Tibial nerve (tissue), 4 donors: ENCODE data around the gene AFF3. TPM values are rescaled to one million over a fixed set of nuclear protein-coding genes. Genes with fewer than 3 reads are reported as not detected.

ENCODE experiments used
- DNase-seq, 2 donors: peaks; one replicate each; pipeline ENCODE4 v3.0.0-alpha.2; 2019; ENCODE audit warnings: low spot score in 2 of 2
- H3K27ac ChIP-seq, 4 donors: fragments of 200-600 bp; sonication (generic) in 3 of 4; one replicate each; pipeline ENCODE4 v1.5.1; 2017 to 2019; ENCODE audit warnings: mild to moderate bottlenecking in 1 of 4
- H3K27me3 ChIP-seq, 2 donors: fragments of 200-600 bp; sonication (generic) in 1 of 2; one replicate each; pipeline versions ENCODE4 v1.5.1 to v1.6.0; 2017 to 2019
- H3K36me3 ChIP-seq, 3 donors: fragments of 200-600 bp; sonication (generic); one replicate each; pipeline ENCODE4 v1.5.1; 2018 to 2019
- H3K4me1 ChIP-seq, 4 donors: fragments of 200-600 bp; sonication (generic) in 3 of 4; one replicate each; pipeline ENCODE4 v1.5.1; 2017 to 2019
- H3K4me3 ChIP-seq, 4 donors: fragments of 200-600 bp; sonication (generic) in 3 of 4; one replicate each; pipeline ENCODE4 v1.5.1; 2017 to 2019; ENCODE audit warnings: mild to moderate bottlenecking in 1 of 4, moderate library complexity in 1 of 4
- H3K9me3 ChIP-seq, 4 donors: fragments of 200-600 bp; sonication (generic) in 3 of 4; one replicate each; pipeline ENCODE4 v1.5.1; 2017 to 2019
- EP300 ChIP-seq, 2 donors: sonication (generic); formaldehyde crosslinking; IDR thresholded peaks; one replicate each; pipeline ENCODE4 v1.6.1; 2017; ENCODE audit warnings: antibody characterized with exemption in 2 of 2, mild to moderate bottlenecking in 1 of 2
- POLR2A ChIP-seq, 2 donors: fragments of 450-650 bp; IDR thresholded peaks; one replicate each; pipeline ENCODE4 v1.6.1; 2017; ENCODE audit warnings: antibody characterized with exemption in 2 of 2, mild to moderate bottlenecking in 2 of 2, moderate library complexity in 2 of 2
- WGBS, 2 donors: methylation state at CpG; one replicate each; pipeline ENCODE4 v1.1.5; 2018; 5-methylcytosine and 5-hydroxymethylcytosine counted together
- total RNA-seq, 4 donors: library from RNA; depleted of rRNA; stranded (reverse); fragments of >200 nt; gene quantifications; one replicate each; pipeline ENCODE4 v1.1.0, GENCODE V29; 2016
- TF ChIP-seq, protein P1 (sequence below), 5 experiments: fragments of 200-600 bp in 3 of 5; fragments of 450-650 bp in 2 of 5; sonication (generic) in 3 of 5; IDR thresholded peaks; one replicate each; pipeline ENCODE4 v1.5.1; 2016 to 2019; ENCODE audit warnings: antibody characterized with exemption in 5 of 5, mild to moderate bottlenecking in 3 of 5, moderate library complexity in 2 of 5

Gene AFF3
- total RNA-seq, 4 donors from 2014 or later, result 7.2 to 36.0 (median 21.4) TPM

DNA sequence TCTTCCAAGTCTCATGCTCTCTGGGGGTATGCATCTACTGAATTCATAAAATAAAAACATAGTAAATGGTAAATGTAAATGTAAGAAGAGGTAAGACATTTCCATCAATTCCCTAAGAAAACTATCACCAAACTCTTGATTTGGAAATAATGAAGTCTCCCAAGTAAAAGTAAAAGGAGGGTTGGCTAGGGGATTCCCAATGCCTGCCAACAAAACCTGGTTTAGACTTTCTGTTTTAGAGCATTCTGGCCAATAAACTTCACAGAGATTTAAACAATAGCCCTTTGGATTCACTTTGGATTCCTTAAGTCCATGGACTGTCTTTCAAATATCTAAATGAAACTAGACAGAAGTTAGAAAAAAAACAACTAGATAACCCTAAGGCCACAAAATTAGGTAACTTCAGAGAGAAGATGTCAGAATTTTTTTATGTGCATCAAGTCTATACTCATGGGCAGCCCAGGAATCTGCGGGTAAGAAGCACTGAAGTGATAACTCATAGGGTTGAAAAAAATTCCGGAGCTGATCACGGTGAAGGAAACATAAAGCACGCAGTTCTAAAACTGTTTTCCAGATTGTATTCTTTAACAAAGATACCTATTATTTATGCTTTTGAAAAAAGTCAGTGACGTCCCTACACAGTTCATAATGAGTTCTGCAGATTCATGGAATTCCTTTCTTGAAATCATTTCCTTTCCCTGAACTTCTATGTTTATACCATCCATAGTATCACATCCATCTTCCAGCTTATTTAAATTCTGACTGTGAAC lies 263.6 kb downstream of the AFF3 start:
- H3K27ac ChIP-seq, result no peak overlapping the region
- H3K4me1 ChIP-seq, result peaks cover 0 to 32% (median 4%) of the 10 kb centered on the region in 4 donors
- H3K27me3 ChIP-seq, result no peaks in the 10 kb centered on the region
- 29 to 49% methylated on average over 5 of the region's 5 CpGs for WGBS, 2 donors
- H3K4me3 ChIP-seq, result no peak overlapping the region
- H3K36me3 ChIP-seq, result no peaks in the 10 kb centered on the region
- DNase-seq, result no peak
- H3K9me3 ChIP-seq, result no peaks in the 10 kb centered on the region
- TF ChIP-seq EP300 (IDR thresholded peaks at IDR 0.05) (no peak), POLR2A (IDR thresholded peaks at IDR 0.05) (no peak)
- TF ChIP-seq, protein P1, sequence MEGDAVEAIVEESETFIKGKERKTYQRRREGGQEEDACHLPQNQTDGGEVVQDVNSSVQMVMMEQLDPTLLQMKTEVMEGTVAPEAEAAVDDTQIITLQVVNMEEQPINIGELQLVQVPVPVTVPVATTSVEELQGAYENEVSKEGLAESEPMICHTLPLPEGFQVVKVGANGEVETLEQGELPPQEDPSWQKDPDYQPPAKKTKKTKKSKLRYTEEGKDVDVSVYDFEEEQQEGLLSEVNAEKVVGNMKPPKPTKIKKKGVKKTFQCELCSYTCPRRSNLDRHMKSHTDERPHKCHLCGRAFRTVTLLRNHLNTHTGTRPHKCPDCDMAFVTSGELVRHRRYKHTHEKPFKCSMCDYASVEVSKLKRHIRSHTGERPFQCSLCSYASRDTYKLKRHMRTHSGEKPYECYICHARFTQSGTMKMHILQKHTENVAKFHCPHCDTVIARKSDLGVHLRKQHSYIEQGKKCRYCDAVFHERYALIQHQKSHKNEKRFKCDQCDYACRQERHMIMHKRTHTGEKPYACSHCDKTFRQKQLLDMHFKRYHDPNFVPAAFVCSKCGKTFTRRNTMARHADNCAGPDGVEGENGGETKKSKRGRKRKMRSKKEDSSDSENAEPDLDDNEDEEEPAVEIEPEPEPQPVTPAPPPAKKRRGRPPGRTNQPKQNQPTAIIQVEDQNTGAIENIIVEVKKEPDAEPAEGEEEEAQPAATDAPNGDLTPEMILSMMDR (IDR thresholded peaks at IDR 0.05), result no peak

DNA sequence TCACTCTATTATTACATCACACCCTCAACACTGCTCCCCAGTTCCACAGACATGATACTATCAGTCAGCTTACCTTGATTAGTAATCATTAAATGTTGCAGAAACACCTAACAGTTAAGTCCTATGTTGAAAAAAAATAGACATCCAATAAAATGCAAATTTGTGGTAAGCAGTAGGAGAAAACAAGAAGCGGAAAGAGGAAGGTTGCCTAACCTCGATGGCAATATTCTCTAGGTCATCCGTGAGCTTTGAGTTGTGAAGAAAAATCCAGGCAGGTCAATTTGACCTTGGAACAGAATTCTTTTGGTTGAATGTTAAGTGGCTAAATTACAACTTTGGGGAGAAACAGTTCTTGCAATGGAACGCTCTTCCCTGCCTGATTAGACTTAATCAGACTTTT lies 264.4 kb downstream of the AFF3 start:
- H3K27me3 ChIP-seq, result no peaks in the 10 kb centered on the region
- no peak overlapping the region for H3K27ac ChIP-seq
- DNase-seq, result no peak
- no peak for TF ChIP-seq POLR2A (IDR thresholded peaks at IDR 0.05)
- TF ChIP-seq, protein P1 (IDR thresholded peaks at IDR 0.05), result no peak
- TF ChIP-seq EP300 (IDR thresholded peaks at IDR 0.05), result no peak
- H3K4me3 ChIP-seq, result no peak overlapping the region
- no peaks in the 10 kb centered on the region for H3K9me3 ChIP-seq
- H3K36me3 ChIP-seq, result no peaks in the 10 kb centered on the region
- peaks cover 0 to 25% (median 4%) of the 10 kb centered on the region in 4 donors for H3K4me1 ChIP-seq
- WGBS, 2 donors, result 67 to 74% methylated on average over 4 of the region's 4 CpGs

DNA sequence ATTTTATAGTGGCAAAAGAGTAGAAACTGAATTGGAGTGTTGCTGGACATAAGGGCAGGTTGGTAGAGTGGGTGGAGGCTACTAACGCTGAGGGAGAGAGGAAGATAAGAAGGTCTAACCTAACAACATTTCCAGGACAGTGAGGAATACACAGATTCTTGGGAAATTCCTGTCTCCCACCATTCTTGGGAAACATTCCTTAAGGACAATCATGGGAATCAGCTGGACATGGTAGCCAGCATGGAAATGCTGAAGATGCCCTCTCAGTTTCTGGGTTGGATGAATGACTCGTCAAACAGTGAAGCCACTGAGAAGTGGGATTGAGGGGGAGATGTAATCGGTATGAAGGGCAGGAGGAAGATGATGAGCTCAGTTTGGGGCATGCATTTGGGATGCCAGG lies 265.4 kb downstream of the AFF3 start:
- Histone ChIP-seq H3K36me3 (no peaks in the 10 kb centered on the region), H3K27ac (no peak overlapping the region), H3K4me3 (no peak overlapping the region), H3K27me3 (no peaks in the 10 kb centered on the region), H3K4me1 (peaks cover 0 to 15% (median 1%) of the 10 kb centered on the region in 4 donors), H3K9me3 (no peaks in the 10 kb centered on the region)
- no peak for DNase-seq
- WGBS, 2 donors, result 90 to 97% methylated on average over 3 of the region's 3 CpGs
- TF ChIP-seq, protein P1 (IDR thresholded peaks at IDR 0.05), result no peak
- no peak for TF ChIP-seq EP300 (IDR thresholded peaks at IDR 0.05)
- TF ChIP-seq POLR2A (IDR thresholded peaks at IDR 0.05), result no peak

DNA sequence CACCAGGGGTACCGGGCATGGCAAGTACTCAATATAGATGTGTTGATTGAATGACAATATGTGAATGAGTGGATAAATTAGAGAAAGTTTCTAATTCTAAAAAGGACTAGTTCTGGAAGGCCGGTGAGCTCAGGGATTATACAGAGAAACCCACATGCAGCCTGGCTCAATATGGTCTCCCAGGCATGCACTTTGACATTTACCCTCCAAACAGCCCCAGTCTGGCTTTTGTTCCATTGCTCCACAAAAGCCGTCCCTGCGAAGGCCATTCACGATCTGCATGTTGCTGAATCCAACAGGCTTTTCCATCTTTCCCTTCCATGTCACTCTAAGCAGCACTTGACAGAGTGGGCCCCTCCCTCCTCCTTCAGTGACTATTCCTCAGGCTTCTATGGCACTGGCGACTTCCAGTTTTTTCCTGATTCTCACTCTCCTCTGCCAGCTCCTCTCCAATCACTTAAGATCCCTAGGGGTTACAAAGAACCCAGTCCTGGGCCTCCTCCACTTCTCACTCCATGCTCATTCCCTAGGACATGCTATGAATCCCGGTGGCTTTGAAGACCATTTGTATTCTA lies 266.7 kb downstream of the AFF3 start:
- no peaks in the 10 kb centered on the region for H3K36me3 ChIP-seq
- no peaks in the 10 kb centered on the region for H3K9me3 ChIP-seq
- no peaks in the 10 kb centered on the region for H3K27me3 ChIP-seq
- no peak overlapping the region for H3K27ac ChIP-seq
- no peak for DNase-seq
- 71 to 86% methylated on average over 7 of the region's 7 CpGs for WGBS, 2 donors
- peaks cover 0 to 8% (median 0%) of the 10 kb centered on the region in 4 donors for H3K4me1 ChIP-seq
- no peak overlapping the region for H3K4me3 ChIP-seq
- TF ChIP-seq EP300 (IDR thresholded peaks at IDR 0.05), result no peak
- TF ChIP-seq, protein P1 (IDR thresholded peaks at IDR 0.05), result no peak
- TF ChIP-seq POLR2A (IDR thresholded peaks at IDR 0.05), result no peak

DNA sequence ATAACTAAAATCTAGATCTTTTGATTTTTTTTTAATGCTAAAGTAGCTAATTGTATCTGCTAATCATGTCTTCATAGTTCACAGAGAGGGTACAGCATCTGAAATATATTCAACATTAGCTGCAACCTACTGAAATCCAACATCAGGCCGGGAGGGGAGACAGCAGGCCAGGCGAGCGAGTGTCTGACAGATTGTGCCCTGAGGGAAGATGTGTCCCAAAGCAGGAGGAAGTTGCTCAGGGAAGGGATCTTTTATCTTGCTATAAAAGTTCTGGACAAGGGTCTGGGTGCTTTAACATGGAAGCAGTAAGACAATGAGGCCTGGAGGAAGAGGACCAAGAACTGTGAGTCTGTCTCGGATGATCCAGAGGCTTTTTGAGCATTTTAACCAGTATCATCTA lies 274.1 kb downstream of the AFF3 start:
- DNase-seq, result no peak
- Histone ChIP-seq H3K4me1 (no peaks in the 10 kb centered on the region), H3K27me3 (no peaks in the 10 kb centered on the region), H3K36me3 (no peaks in the 10 kb centered on the region), H3K9me3 (no peaks in the 10 kb centered on the region), H3K4me3 (no peak overlapping the region), H3K27ac (no peak overlapping the region)
- 87 to 89% methylated on average over 4 of the region's 4 CpGs for WGBS, 2 donors
- TF ChIP-seq EP300 (IDR thresholded peaks at IDR 0.05) (no peak), POLR2A (IDR thresholded peaks at IDR 0.05) (no peak)
- TF ChIP-seq, protein P1 (IDR thresholded peaks at IDR 0.05), result no peak
